Dedifferentiated amniotic fluid mesenchymal stem cell (primary cell): ENCODE measurements around the gene SCAMP2.

Source experiments
- DNase-seq: peaks from one replicate; pipeline ENCODE4 v3.0.0-alpha.2; 2016; ENCODE audit errors: extremely low spot score

SCAMP2 gene

DNA sequence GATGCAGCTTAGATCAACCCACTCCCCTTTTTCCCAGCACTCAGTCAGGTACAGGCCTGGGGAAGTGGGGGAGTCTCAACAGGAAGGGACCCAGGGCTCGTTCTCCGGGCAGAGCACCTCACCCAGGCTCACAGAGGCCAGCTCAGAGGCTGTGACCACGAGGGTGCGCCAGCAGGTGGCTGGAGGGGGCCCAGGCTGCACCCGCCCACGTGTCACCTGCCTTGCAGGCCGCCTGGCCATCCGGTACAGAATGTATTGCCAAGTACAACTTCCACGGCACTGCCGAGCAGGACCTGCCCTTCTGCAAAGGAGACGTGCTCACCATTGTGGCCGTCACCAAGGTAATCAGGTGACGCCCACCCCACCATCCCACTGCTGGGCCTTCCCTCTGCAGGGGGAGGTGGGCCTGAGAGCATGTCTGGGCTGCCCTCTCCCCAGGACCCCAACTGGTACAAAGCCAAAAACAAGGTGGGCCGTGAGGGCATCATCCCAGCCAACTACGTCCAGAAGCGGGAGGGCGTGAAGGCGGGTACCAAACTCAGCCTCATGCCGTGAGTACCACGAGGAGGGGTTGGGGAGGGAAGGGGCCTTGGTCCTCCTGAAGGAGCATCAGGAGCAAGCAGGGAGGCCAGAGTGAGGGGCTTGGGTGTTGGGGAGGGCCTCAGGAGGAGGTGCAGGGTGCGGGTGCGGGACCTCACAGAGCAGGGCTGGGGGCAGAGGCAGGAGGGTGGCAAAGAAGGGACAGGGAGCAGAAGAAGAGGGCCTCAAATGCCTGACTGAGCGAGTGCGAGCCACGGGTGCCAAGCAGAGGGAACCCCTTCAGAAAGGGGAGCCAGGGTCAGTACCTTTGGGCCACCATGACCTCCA is 74.5 kb downstream of the SCAMP2 start:
- DNase-seq = no peak

- DNase-seq = no peak
These were observed 77.1 kb downstream of the SCAMP2 start for GRCh38 chr15:74795966-74796625.

GRCh38 chr15:74794970-74795349 is 78.2 kb downstream of the SCAMP2 start:
- no peak for DNase-seq

DNA sequence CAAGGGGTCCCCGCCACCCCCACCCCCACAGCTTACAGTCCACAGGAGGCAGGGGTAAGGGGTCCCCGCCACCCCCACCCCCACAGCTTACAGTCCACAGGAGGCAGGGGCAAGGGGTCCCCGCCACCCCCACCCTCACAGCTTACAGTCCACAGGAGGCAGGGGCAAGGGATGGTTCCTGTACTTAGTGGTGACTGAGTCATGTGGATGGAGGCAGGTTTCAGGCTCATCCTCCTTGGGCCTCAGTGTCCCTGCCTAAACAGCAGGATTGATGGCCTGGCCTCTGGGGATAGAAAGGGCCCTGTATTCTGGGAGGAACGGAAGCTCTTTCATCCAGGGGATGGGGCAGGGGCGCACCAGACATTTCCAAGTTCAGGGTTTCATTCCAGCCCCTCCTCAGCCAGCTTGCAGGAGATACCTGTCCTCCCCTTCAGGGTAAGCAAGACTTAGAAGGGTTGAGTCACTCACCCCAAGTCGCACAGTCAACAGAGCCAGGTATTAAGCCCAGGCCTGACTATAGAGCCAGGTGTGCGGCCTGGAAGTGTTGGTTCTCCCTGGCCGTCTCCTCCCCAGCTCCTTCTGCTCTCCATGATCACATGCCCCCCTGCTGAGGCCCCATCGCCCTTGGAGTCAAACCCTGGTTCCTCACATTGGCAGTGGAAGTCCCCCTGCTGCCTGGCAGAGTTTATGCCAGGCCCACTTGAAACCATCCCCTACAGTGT is 78.8 kb downstream of the SCAMP2 start:
- DNase-seq = no peak
